NB4 (cell line): ENCODE data around the gene ADGRB3.

Experiments used
- DNase-seq: peaks from one replicate; pipeline ENCODE4 v3.0.0; 2010; ENCODE audit warnings: low read depth
- H3K4me3 ChIP-seq: one replicate; pipeline ENCODE4 v1.5.1; 2011; ENCODE audit warnings: mild to moderate bottlenecking, low read depth, low read length, moderate library complexity
- MAX ChIP-seq: IDR thresholded peaks from 2 replicates; pipeline ENCODE4 v1.6.1; 2011; ENCODE audit warnings: low read depth, low read length
- MYC ChIP-seq: IDR thresholded peaks from 2 replicates; pipeline ENCODE4 v1.6.1; 2011; ENCODE audit warnings: low read depth, low read length
- POLR2A ChIP-seq: IDR thresholded peaks from 2 replicates; pipeline ENCODE4 v1.6.1; 2011; ENCODE audit warnings: mild to moderate bottlenecking; ENCODE audit not compliant: insufficient read length; ENCODE audit errors: extremely low read depth
- TF ChIP-seq, protein P1 (sequence below): IDR thresholded peaks from one replicate; pipeline ENCODE4 v1.5.1; 2012; ENCODE audit warnings: low read depth, low read length

Gene ADGRB3

DNA sequence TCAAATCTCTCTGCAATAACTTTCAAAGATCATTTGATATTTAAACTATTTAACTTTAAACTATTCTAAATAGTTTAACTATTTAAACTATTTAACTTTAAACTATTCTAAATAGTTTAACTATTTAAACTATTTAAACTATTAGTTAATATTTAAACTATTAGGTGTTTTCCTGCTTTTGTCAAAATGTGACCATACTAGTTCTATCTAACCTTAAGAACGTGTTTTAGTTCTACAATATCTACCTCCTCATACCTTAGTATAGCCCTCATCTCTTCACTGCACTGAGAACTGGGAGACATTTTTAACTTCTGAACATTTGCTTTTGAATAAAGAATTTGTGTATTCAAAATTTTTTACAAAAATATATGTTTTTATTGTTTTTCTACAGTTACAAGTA lies 429.1 kb downstream of the ADGRB3 start:
- no peak overlapping the region for H3K4me3 ChIP-seq
- no peak for DNase-seq
- TF ChIP-seq, protein P1, sequence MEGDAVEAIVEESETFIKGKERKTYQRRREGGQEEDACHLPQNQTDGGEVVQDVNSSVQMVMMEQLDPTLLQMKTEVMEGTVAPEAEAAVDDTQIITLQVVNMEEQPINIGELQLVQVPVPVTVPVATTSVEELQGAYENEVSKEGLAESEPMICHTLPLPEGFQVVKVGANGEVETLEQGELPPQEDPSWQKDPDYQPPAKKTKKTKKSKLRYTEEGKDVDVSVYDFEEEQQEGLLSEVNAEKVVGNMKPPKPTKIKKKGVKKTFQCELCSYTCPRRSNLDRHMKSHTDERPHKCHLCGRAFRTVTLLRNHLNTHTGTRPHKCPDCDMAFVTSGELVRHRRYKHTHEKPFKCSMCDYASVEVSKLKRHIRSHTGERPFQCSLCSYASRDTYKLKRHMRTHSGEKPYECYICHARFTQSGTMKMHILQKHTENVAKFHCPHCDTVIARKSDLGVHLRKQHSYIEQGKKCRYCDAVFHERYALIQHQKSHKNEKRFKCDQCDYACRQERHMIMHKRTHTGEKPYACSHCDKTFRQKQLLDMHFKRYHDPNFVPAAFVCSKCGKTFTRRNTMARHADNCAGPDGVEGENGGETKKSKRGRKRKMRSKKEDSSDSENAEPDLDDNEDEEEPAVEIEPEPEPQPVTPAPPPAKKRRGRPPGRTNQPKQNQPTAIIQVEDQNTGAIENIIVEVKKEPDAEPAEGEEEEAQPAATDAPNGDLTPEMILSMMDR, result no peak
- TF ChIP-seq MAX (no peak), MYC (no peak), POLR2A (no peak)

DNA sequence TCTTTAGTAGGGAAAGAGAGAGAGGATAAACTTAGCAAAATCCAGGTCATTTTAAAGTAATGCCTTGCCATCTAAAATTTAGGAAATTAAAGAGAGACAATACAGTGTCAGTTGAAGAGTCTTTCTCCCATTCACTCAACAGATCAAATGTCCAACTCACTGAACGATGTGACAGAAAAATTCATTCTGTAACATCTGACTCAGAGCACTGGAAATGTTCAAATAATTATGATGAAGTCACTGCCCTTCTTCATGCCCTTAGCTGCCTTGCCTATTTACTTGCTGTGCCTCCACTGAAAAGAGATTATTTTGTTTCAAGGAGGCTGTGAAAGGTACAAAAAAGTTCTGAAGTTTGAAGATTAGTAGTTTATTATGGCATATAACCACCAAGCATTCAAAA lies 434.8 kb downstream of the ADGRB3 start:
- no peak for DNase-seq
- TF ChIP-seq MAX, result no peak
- no peak for TF ChIP-seq POLR2A
- TF ChIP-seq MYC, result no peak
- TF ChIP-seq, protein P1, result no peak
- no peak overlapping the region for H3K4me3 ChIP-seq

DNA sequence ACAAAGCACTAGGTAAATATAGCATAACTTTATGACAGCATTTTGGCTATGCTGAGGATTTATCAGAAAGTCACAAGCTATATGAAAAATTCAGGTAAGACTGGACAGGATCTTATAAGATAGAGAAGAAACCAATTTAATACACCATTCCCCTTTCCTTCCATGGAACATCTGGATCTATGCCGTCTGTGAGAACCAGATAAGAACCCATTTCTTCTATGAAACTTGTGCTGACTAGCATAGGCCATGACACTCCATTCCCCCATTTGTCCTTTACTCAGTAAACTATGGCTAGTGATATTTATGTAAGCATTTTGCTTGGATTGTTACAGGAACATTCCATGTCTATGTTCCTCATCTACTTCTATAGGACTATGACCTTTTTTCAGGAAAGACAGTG lies 437.7 kb downstream of the ADGRB3 start:
- no peak overlapping the region for H3K4me3 ChIP-seq
- no peak for DNase-seq
- TF ChIP-seq POLR2A, result no peak
- TF ChIP-seq, protein P1, result no peak
- no peak for TF ChIP-seq MYC
- TF ChIP-seq MAX, result no peak

DNA sequence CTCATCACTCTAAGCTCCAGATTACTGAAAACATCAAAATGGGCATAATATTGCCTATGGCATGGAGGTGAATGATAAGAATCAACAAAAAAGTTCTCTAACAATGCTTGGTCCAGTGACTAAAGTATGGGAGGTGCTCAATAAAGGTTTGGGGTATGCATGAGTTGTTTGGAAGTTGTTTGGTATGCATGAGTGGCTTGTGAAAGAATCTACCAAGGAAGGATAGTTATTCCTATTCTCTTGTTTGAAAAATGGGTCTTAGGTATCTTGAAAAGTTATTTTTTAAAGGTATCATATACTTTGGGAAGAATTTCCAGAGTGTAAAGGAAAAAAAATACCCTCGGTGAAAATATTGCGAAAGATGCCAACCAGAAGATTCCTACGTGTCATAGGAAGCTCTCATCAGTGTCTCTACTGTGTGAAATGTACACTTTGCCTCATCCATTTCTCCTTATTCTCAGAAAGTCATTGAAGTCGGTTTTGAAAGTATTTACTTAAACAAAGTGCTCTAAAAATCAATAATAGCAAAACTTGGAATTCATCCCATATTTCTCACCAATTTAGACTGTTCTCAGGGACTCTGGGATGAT lies 449.8 kb downstream of the ADGRB3 start:
- TF ChIP-seq POLR2A (no peak), MAX (no peak), MYC (no peak)
- TF ChIP-seq, protein P1, result no peak
- DNase-seq, result no peak
- H3K4me3 ChIP-seq, result no peak overlapping the region

DNA sequence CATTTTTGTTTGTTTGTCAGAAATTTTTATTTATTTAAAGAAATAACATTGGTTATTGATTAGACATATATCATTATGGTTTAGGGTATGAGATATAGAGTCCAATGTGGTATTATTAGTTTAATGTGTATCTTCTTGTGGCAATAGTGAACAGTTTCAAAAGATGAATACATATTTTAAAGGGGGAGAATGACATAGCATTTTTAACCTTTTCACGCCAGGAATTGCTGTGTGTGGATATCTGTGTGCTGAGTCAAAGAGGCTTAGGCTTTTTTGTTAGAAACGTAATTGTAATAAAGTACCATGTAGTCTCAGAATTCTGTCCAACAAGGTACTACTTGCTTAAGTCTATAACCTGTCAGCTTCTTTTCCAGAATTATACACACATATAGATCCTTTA lies 451.6 kb downstream of the ADGRB3 start:
- no peak for DNase-seq
- no peak for TF ChIP-seq MAX
- no peak for TF ChIP-seq MYC
- TF ChIP-seq, protein P1, result no peak
- TF ChIP-seq POLR2A, result no peak
- H3K4me3 ChIP-seq, result no peak overlapping the region

- DNase-seq, result no peak
- TF ChIP-seq MYC, result no peak
- H3K4me3 ChIP-seq, result no peak overlapping the region
These were observed 454.5 kb downstream of the ADGRB3 start for GRCh38 chr6:69089539-69089938.
